ENCODE results near the gene ZSWIM4. TPM values are rescaled to one million over a fixed set of nuclear protein-coding genes. Genes with fewer than 3 reads are reported as not detected.
A peak's percentile ranks its signal among the peaks of the same experiment; 100 is the strongest.

The ZSWIM4 gene
- total RNA-seq, 1 donor: 9.0 TPM

DNA sequence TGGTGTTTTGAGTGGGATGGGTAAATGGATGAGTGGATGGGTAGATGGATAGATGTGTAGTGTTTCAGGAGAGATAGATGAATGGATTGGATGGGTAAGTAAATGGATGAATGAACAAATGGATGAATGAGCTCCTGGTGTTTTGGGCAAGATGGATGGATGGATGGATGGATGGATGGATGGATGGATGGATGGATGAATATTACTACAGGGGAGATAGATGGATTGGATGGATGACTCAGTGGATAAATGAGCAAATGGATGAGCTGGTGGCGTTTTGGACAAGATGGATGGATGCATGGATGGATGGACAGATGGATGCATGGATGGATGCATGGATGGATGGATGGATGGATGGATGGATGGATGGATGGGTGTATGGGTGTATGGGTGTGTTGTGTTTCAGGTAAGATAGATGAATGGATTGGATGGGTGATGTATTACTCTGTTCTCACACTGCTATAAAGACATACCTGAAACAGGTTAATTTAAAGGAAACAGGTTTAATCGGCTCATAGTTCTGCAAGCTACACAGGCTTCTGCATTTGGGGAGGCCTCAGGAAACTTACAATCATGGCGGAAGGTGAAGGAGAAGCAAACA, 12.3 kb downstream of the ZSWIM4 start:
- Histone ChIP-seq H3K27me3 (ENCODE audit: insufficient read depth, low read length) (no peaks in the 10 kb centered on the region), H3K9me3 (ENCODE audit: low read depth, low read length) (no peaks in the 10 kb centered on the region), H3K4me3 (ENCODE audit: insufficient read depth, low read length) (no peak overlapping the region), H3K4me2 (ENCODE audit: insufficient read depth, low read length) (no peak overlapping the region), H3K4me1 (ENCODE audit: insufficient read depth, low read length) (no peaks in the 10 kb centered on the region), H3K79me2 (ENCODE audit: insufficient read depth, low read length) (no peaks in the 10 kb centered on the region), H3K27ac (ENCODE audit: low read depth, low read length) (no peak overlapping the region), H4K20me1 (ENCODE audit: insufficient read depth, low read length) (peaks cover 5% of the 10 kb centered on the region), H2AFZ (ENCODE audit: low read length) (no peak overlapping the region), H3K36me3 (ENCODE audit: insufficient read depth, low read length) (peaks cover 46% of the 10 kb centered on the region)
- TF ChIP-seq, protein P1, sequence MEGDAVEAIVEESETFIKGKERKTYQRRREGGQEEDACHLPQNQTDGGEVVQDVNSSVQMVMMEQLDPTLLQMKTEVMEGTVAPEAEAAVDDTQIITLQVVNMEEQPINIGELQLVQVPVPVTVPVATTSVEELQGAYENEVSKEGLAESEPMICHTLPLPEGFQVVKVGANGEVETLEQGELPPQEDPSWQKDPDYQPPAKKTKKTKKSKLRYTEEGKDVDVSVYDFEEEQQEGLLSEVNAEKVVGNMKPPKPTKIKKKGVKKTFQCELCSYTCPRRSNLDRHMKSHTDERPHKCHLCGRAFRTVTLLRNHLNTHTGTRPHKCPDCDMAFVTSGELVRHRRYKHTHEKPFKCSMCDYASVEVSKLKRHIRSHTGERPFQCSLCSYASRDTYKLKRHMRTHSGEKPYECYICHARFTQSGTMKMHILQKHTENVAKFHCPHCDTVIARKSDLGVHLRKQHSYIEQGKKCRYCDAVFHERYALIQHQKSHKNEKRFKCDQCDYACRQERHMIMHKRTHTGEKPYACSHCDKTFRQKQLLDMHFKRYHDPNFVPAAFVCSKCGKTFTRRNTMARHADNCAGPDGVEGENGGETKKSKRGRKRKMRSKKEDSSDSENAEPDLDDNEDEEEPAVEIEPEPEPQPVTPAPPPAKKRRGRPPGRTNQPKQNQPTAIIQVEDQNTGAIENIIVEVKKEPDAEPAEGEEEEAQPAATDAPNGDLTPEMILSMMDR (IDR thresholded peaks at IDR 0.05; ENCODE audit: extremely low read depth, low read depth, low read length): no peak
- DNase-seq (ENCODE audit: insufficient read length, low spot score, missing footprints): peak; percentile 10

DNA sequence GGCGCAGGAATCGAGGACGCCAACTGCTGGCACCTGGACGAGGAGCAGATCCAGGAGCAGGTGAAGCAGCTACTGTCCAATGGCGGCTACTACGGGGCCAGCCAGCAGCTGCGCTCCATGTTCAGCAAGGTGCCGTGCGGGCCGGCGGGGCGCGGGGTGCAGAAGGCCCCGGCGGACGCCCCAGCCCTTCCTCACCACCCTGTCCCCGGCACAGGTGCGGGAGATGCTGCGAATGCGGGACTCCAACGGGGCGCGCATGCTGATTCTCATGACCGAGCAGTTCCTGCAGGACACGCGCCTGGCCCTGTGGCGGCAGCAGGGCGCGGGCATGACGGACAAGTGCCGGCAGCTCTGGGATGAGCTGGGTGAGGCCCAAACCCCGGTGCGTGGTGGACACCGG, 13.6 kb downstream of the ZSWIM4 start:
- Histone ChIP-seq H2AFZ (ENCODE audit: low read length) (no peak overlapping the region), H4K20me1 (ENCODE audit: insufficient read depth, low read length) (peaks cover 5% of the 10 kb centered on the region), H3K27me3 (ENCODE audit: insufficient read depth, low read length) (no peaks in the 10 kb centered on the region), H3K36me3 (ENCODE audit: insufficient read depth, low read length) (peaks cover 49% of the 10 kb centered on the region), H3K79me2 (ENCODE audit: insufficient read depth, low read length) (no peaks in the 10 kb centered on the region), H3K4me3 (ENCODE audit: insufficient read depth, low read length) (no peak overlapping the region), H3K4me1 (ENCODE audit: insufficient read depth, low read length) (no peaks in the 10 kb centered on the region), H3K9me3 (ENCODE audit: low read depth, low read length) (no peaks in the 10 kb centered on the region), H3K27ac (ENCODE audit: low read depth, low read length) (no peak overlapping the region), H3K4me2 (ENCODE audit: insufficient read depth, low read length) (no peak overlapping the region)
- TF ChIP-seq, protein P1 (IDR thresholded peaks at IDR 0.05; ENCODE audit: extremely low read depth, low read depth, low read length): no peak
- DNase-seq (ENCODE audit: insufficient read length, low spot score, missing footprints): peak; percentile 55

DNA sequence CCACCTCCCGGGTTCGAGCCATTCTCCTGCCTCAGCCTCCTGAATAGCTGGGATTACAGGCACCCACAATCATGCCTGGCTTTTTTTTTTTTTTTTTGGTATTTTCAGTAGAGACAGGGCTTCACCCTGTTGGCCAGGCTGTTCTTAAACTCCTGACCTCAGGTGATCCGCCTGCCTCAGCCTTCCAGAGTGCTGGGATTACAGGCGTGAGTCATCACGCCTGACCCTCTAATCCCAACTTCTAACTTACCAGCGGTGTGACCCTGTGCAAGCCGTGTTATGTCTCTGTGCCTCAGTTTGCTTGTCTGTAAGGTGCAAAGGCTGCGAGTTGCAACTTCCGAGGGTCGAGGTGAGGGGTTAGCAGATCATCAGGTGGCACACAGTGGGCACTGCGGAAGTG, 17.3 kb downstream of the ZSWIM4 start:
- H3K9me3 ChIP-seq (ENCODE audit: low read depth, low read length): no peaks in the 10 kb centered on the region
- TF ChIP-seq, protein P1 (IDR thresholded peaks at IDR 0.05; ENCODE audit: extremely low read depth, low read depth, low read length): no peak
- no peaks in the 10 kb centered on the region for H4K20me1 ChIP-seq (ENCODE audit: insufficient read depth, low read length)
- DNase-seq (ENCODE audit: insufficient read length, low spot score, missing footprints): peak; percentile 50
- no peak overlapping the region for H3K4me2 ChIP-seq (ENCODE audit: insufficient read depth, low read length)
- H3K27ac ChIP-seq (ENCODE audit: low read depth, low read length): no peak overlapping the region
- no peaks in the 10 kb centered on the region for H3K4me1 ChIP-seq (ENCODE audit: insufficient read depth, low read length)
- peaks cover 51% of the 10 kb centered on the region for H3K36me3 ChIP-seq (ENCODE audit: insufficient read depth, low read length)
- H2AFZ ChIP-seq (ENCODE audit: low read length): no peak overlapping the region
- no peaks in the 10 kb centered on the region for H3K79me2 ChIP-seq (ENCODE audit: insufficient read depth, low read length)
- no peaks in the 10 kb centered on the region for H3K27me3 ChIP-seq (ENCODE audit: insufficient read depth, low read length)
- H3K4me3 ChIP-seq (ENCODE audit: insufficient read depth, low read length): no peak overlapping the region

DNA sequence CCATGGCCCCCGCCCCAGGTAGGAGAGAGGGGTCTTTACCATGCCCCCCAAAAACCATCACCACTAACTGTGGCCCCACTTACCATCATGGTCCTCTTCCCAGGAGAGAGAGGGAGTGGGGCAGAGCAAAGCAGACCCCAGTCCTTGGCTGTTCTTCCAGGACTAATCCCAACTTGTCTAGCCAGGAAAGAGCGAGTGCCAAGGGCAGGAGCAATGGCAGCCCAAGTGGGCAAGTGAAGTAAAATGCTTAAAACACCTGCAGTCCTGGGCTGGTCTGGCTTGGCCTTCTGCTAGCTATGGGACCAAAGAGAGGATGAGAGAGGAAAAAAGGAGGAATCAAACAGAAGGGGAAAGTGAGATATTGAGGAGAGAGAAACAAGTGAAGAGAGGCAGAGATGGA, 17.9 kb downstream of the ZSWIM4 start:
- Histone ChIP-seq H3K4me2 (ENCODE audit: insufficient read depth, low read length) (no peak overlapping the region), H3K27me3 (ENCODE audit: insufficient read depth, low read length) (no peaks in the 10 kb centered on the region), H3K79me2 (ENCODE audit: insufficient read depth, low read length) (no peaks in the 10 kb centered on the region), H4K20me1 (ENCODE audit: insufficient read depth, low read length) (no peaks in the 10 kb centered on the region), H3K27ac (ENCODE audit: low read depth, low read length) (no peak overlapping the region), H3K9me3 (ENCODE audit: low read depth, low read length) (no peaks in the 10 kb centered on the region), H2AFZ (ENCODE audit: low read length) (no peak overlapping the region), H3K4me3 (ENCODE audit: insufficient read depth, low read length) (no peak overlapping the region), H3K4me1 (ENCODE audit: insufficient read depth, low read length) (no peaks in the 10 kb centered on the region), H3K36me3 (ENCODE audit: insufficient read depth, low read length) (peaks cover 45% of the 10 kb centered on the region)
- TF ChIP-seq, protein P1 (IDR thresholded peaks at IDR 0.05; ENCODE audit: extremely low read depth, low read depth, low read length): no peak
- peak; percentile 54 for DNase-seq (ENCODE audit: insufficient read length, low spot score, missing footprints)

Measured in osteoblast (primary cell).